Trophoblast cell (in vitro differentiated cells and primary cell): ENCODE results near the gene SPTLC3.

Experiments used
- DNase-seq, 2 donors: peaks; one replicate each; pipeline ENCODE4 v3.0.0-alpha.2; 2016
- H2AFZ ChIP-seq: 2 replicates; pipeline ENCODE4 v1.6.1; 2013; ENCODE audit warnings: low read length, moderate library complexity, mild to moderate bottlenecking; ENCODE audit not compliant: insufficient read depth, poor library complexity
- H2AK5ac ChIP-seq: 2 replicates; pipeline ENCODE4 v1.6.1; 2013; ENCODE audit warnings: mild to moderate bottlenecking, low read length
- H2BK120ac ChIP-seq: 2 replicates; pipeline ENCODE4 v1.6.1; 2013; ENCODE audit warnings: low read length, mild to moderate bottlenecking, moderate library complexity; ENCODE audit not compliant: insufficient read depth, poor library complexity
- H2BK12ac ChIP-seq: 2 replicates; pipeline ENCODE4 v1.6.1; 2013; ENCODE audit warnings: mild to moderate bottlenecking, low read length, moderate library complexity
- H2BK5ac ChIP-seq: 2 replicates; pipeline ENCODE4 v1.6.1; 2013; ENCODE audit warnings: low read length, low read depth, moderate library complexity, mild to moderate bottlenecking; ENCODE audit not compliant: poor library complexity
- H3K14ac ChIP-seq: 2 replicates; pipeline ENCODE4 v1.6.1; 2013; ENCODE audit warnings: mild to moderate bottlenecking, low read length
- H3K18ac ChIP-seq: 2 replicates; pipeline ENCODE4 v1.6.1; 2013; ENCODE audit warnings: mild to moderate bottlenecking, low read length
- H3K23ac ChIP-seq: 2 replicates; pipeline ENCODE4 v1.6.1; 2013; ENCODE audit warnings: low read length
- H3K27ac ChIP-seq: 2 replicates; pipeline ENCODE4 v1.5.1; 2013; ENCODE audit warnings: low read depth, mild to moderate bottlenecking, inconsistent platforms, low read length, moderate library complexity
- H3K27me3 ChIP-seq: 2 replicates; pipeline ENCODE4 v1.6.1; 2013; ENCODE audit warnings: inconsistent platforms, mild to moderate bottlenecking, low read length, moderate library complexity; ENCODE audit not compliant: insufficient read depth
- H3K36me3 ChIP-seq, 2 experiments: 1 replicate in 1 of 2; 2 replicates in 1 of 2; pipeline ENCODE4 v1.6.1; 2013; ENCODE audit warnings: low read length in 2 of 2, mild to moderate bottlenecking in 2 of 2, moderate library complexity in 1 of 2; ENCODE audit not compliant: insufficient read depth in 2 of 2, control insufficient read depth in 1 of 2
- H3K4ac ChIP-seq: 2 replicates; pipeline ENCODE4 v1.6.1; 2013; ENCODE audit warnings: low read depth, mild to moderate bottlenecking, low read length, moderate library complexity
- H3K4me1 ChIP-seq, 2 experiments: 1 replicate in 1 of 2; 2 replicates in 1 of 2; pipeline ENCODE4 v1.6.1; 2013; ENCODE audit warnings: low read length in 2 of 2, mild to moderate bottlenecking in 2 of 2, moderate library complexity in 1 of 2; ENCODE audit not compliant: insufficient read depth in 2 of 2, control insufficient read depth in 1 of 2
- H3K4me2 ChIP-seq: 2 replicates; pipeline ENCODE4 v1.6.1; 2013; ENCODE audit warnings: inconsistent platforms, mild to moderate bottlenecking, low read length, moderate library complexity
- H3K4me3 ChIP-seq: 2 replicates; pipeline ENCODE4 v1.5.1; 2013; ENCODE audit warnings: mild to moderate bottlenecking, low read depth, low read length, inconsistent platforms
- H3K79me1 ChIP-seq: one replicate; pipeline ENCODE4 v1.6.1; 2013; ENCODE audit warnings: low read length
- H3K79me2 ChIP-seq: 2 replicates; pipeline ENCODE4 v1.6.1; 2013; ENCODE audit warnings: low read length, mild to moderate bottlenecking; ENCODE audit not compliant: control insufficient read depth, insufficient read depth, poor library complexity
- H3K9ac ChIP-seq: 2 replicates; pipeline ENCODE4 v1.6.1; 2013; ENCODE audit warnings: mild to moderate bottlenecking, low read length
- H3K9me3 ChIP-seq: 2 replicates; pipeline ENCODE4 v1.6.1; 2013; ENCODE audit warnings: low read depth, mild to moderate bottlenecking, control low read depth, inconsistent platforms, low read length; ENCODE audit not compliant: insufficient read depth
- H4K12ac ChIP-seq: 2 replicates; pipeline ENCODE4 v1.6.1; 2013; ENCODE audit warnings: low read depth, mild to moderate bottlenecking, low read length, moderate library complexity
- H4K8ac ChIP-seq: 2 replicates; pipeline ENCODE4 v1.6.1; 2013; ENCODE audit warnings: low read depth, mild to moderate bottlenecking, low read length, moderate library complexity
- H4K91ac ChIP-seq: one replicate; pipeline ENCODE4 v1.6.1; 2013; ENCODE audit warnings: low read depth, mild to moderate bottlenecking, low read length, moderate library complexity
- WGBS: extraction: QIAGEN DNeasy Blood & Tissue Kit; methylation state at CpG from one replicate; pipeline ENCODE4 v1.1.7; 2013; ENCODE audit warnings: missing lambda C conversion rate; ENCODE audit not compliant: insufficient read length, insufficient coverage; ENCODE audit errors: extremely low coverage; 5-methylcytosine and 5-hydroxymethylcytosine counted together

The SPTLC3 gene

DNA sequence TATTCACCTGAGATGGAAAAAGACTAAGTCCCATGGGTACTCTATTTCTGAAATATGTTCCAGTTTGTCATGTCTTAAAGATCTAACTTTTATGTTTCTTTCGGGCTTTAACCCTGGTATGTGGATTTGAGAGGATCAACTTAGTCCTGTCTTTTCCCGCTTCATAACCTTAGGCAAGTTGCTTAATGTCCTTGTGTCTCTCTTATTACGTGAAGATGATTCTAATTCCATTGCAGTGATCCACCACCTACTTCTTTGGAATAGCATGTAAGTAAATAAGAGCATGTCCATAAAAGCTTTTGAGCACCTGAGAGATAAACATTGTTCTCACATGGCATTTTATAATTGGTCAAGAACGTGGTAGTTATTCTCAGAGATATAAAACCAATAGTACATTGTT lies 23.0 kb downstream of the SPTLC3 start:
- WGBS = no CpG with 5 or more reads among the region's 4 CpGs
- H3K4ac ChIP-seq = no peak overlapping the region
- H2AK5ac ChIP-seq = no peak overlapping the region

DNA sequence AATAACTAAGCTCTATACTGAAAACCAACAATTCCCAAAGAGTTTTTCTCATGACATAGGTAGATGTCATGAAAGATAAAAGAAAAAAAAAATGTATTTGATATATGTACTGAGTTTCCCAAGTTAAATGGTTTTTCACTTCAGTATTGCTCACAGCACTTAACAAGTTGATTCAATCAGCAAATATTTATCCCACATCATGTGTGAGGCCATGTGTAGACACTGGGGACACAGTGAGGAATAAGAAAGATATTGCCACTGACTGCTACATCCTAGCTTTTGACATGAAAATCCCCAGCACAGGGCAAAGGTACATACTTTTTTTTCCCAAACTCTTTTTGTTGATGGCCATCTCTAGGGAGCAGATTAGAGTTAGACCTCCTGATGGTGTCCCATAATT lies 25.3 kb downstream of the SPTLC3 start:
- Histone ChIP-seq H2BK5ac (no peak overlapping the region), H4K8ac (no peak overlapping the region), H3K79me1 (peaks cover 6% of the 10 kb centered on the region), H3K4me3 (no peak overlapping the region), H2AK5ac (no peak overlapping the region), H2BK120ac (no peak overlapping the region), H3K23ac (no peak overlapping the region), H3K79me2 (peaks cover 2% of the 10 kb centered on the region), H3K9me3 (no peaks in the 10 kb centered on the region), H3K14ac (no peak overlapping the region), H4K12ac (no peak overlapping the region), H3K4me1 (peaks cover 2 to 9% of the 10 kb centered on the region in 2 experiments), H2AFZ (no peak overlapping the region), H3K27me3 (no peaks in the 10 kb centered on the region), H3K18ac (no peak overlapping the region), H2BK12ac (no peak overlapping the region), H3K4ac (no peak overlapping the region), H3K9ac (no peak overlapping the region), H3K27ac (no peak overlapping the region), H4K91ac (no peak overlapping the region), H3K4me2 (no peak overlapping the region), H3K36me3 (no peaks in the 10 kb centered on the region)
- peak; percentile 49 to 89 for DNase-seq

More for the DNA sequence above, 23.0 kb downstream of the SPTLC3 start:
- Histone ChIP-seq H3K79me1 (peaks cover 6% of the 10 kb centered on the region), H3K79me2 (peaks cover 2% of the 10 kb centered on the region), H3K23ac (no peak overlapping the region), H3K18ac (no peak overlapping the region), H3K4me1 (peaks cover 5 to 11% of the 10 kb centered on the region in 2 experiments), H2BK120ac (no peak overlapping the region), H3K27ac (no peak overlapping the region), H2BK12ac (no peak overlapping the region), H3K4me3 (no peak overlapping the region), H3K4me2 (no peak overlapping the region), H3K36me3 (no peaks in the 10 kb centered on the region), H4K91ac (no peak overlapping the region), H2AFZ (no peak overlapping the region), H2BK5ac (no peak overlapping the region), H3K27me3 (no peaks in the 10 kb centered on the region), H3K9me3 (no peaks in the 10 kb centered on the region), H4K8ac (no peak overlapping the region), H3K9ac (no peak overlapping the region), H3K14ac (no peak overlapping the region), H4K12ac (no peak overlapping the region)
- peak in 1 of 2 donors; percentile 90 for DNase-seq

DNA sequence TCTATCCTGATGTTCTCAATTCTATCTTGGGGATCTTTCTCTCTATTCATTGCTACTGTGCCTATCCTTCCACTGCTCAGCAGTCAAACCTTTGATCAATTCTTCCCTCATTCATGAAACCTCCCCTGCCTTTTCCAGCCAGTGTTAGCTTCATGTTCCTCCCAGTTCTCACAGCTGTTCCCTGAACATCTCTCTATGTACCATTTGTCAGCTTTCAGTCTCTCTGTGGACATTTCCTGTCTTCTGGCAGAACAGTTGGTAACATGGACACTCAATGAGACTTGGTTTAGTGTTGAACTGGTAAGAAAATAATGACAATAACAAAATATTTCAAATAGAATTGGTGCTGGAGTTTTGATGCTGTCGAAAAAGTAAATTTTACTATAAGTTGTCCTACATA lies 26.2 kb downstream of the SPTLC3 start:
- no peaks in the 10 kb centered on the region for H3K9me3 ChIP-seq
- WGBS = no CpG with 5 or more reads among the region's 1 CpG
- H2AFZ ChIP-seq = no peak overlapping the region
- H2BK5ac ChIP-seq = no peak overlapping the region
- no peak overlapping the region for H3K4me2 ChIP-seq
- H4K12ac ChIP-seq = no peak overlapping the region
- peaks cover 2% of the 10 kb centered on the region for H3K79me2 ChIP-seq
- H4K8ac ChIP-seq = no peak overlapping the region
- H3K36me3 ChIP-seq = no peaks in the 10 kb centered on the region
- H3K27ac ChIP-seq = no peak overlapping the region
- H2AK5ac ChIP-seq = no peak overlapping the region
- no peaks in the 10 kb centered on the region for H3K27me3 ChIP-seq
- peaks cover 2 to 5% of the 10 kb centered on the region in 2 experiments for H3K4me1 ChIP-seq
- no peak overlapping the region for H3K18ac ChIP-seq
- DNase-seq = no peak
- no peak overlapping the region for H2BK120ac ChIP-seq
- no peak overlapping the region for H3K23ac ChIP-seq
- H4K91ac ChIP-seq = no peak overlapping the region
- no peak overlapping the region for H2BK12ac ChIP-seq
- H3K4me3 ChIP-seq = no peak overlapping the region
- H3K14ac ChIP-seq = no peak overlapping the region
- no peak overlapping the region for H3K4ac ChIP-seq
- peaks cover 4% of the 10 kb centered on the region for H3K79me1 ChIP-seq
- H3K9ac ChIP-seq = no peak overlapping the region

DNA sequence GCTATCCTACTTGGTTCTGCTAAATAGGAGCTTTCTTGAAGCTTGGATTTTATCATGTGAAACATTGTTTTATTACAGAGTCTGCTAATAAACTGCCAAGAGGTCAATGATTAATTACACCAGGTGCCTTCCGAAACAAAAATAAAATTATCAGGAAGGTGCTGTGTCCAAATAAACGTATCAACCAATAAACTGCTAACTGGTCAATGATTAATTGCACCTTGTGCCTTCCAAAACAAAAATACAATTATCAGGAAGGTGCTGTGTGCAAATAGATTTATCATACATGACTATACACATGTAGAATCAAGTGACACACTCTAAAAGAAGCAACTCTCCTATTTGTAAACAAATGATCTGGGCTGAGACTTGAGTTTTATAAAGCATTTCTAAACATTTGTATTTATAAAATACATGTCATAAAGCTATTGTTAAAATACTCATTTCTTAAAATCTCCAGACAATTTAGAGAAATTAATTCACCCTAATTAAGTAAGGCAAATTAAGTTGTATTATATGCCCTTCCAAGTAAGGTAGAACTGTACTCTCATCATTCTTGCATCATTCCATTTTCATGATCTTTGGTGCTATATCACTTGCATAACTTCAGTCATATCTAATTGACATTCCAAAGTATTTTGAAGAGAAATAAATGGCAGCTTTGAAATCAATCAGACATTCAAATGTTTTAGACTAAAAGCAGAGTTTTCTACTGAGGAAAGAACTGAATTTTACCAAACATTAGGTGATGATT lies 26.8 kb downstream of the SPTLC3 start:
- Histone ChIP-seq H3K4me1 (peaks cover under 1% of the 10 kb centered on the region in 2 experiments), H2AK5ac (no peak overlapping the region), H3K9ac (no peak overlapping the region), H3K4ac (no peak overlapping the region), H3K27me3 (no peaks in the 10 kb centered on the region), H4K12ac (no peak overlapping the region), H3K4me2 (no peak overlapping the region), H3K23ac (no peak overlapping the region), H2BK12ac (no peak overlapping the region), H3K36me3 (no peaks in the 10 kb centered on the region), H2BK120ac (no peak overlapping the region), H4K8ac (no peak overlapping the region), H3K27ac (no peak overlapping the region), H4K91ac (no peak overlapping the region), H2BK5ac (no peak overlapping the region), H3K9me3 (no peaks in the 10 kb centered on the region), H2AFZ (no peak overlapping the region), H3K79me2 (no peaks in the 10 kb centered on the region), H3K79me1 (peaks cover under 1% of the 10 kb centered on the region), H3K4me3 (no peak overlapping the region), H3K18ac (no peak overlapping the region), H3K14ac (no peak overlapping the region)
- WGBS = no CpG with 5 or more reads among the region's 2 CpGs
- no peak for DNase-seq
